Dermis microvascular lymphatic vessel endothelial cell (primary cell): Measurements from ENCODE around the gene ANXA2R. TPM values are rescaled to one million over a fixed set of nuclear protein-coding genes. Genes with fewer than 3 reads are reported as not detected.
"Not testable (repeated sequence)": the region's sequence is repeated elsewhere in the genome, so short reads cannot be mapped to it uniquely, and the experiment has no call there.

ENCODE experiments used
- DNase-seq, 2 donors: peaks; one replicate each; pipeline versions ENCODE4 v3.0.0 to v3.0.0-alpha.2; 2010; ENCODE audit warnings: low read depth in 2 of 2
- total RNA-seq: library from RNA; depleted of rRNA; stranded (reverse); fragments of >200 nt; gene quantifications from 2 replicates; pipeline ENCODE4 v1.2.1, GENCODE V29; 2014

ANXA2R gene
- total RNA-seq, 1 donor from 2014 or later: 6.0 TPM

GRCh38 chr5:43061352-43062075, 21.4 kb upstream of the ANXA2R start:
- no peak for DNase-seq

- not testable (repeated sequence) for DNase-seq
These were observed 19.9 kb upstream of the ANXA2R start for GRCh38 chr5:43060020-43060419.

GRCh38 chr5:43055098-43055497, 15.0 kb upstream of the ANXA2R start:
- not testable (repeated sequence) for DNase-seq

- DNase-seq: no peak
These were observed 11.6 kb upstream of the ANXA2R start for GRCh38 chr5:43051684-43052083.

GRCh38 chr5:43050384-43050783, 10.3 kb upstream of the ANXA2R start:
- no peak for DNase-seq

- DNase-seq: no peak
These were observed 9.1 kb upstream of the ANXA2R start for GRCh38 chr5:43049236-43049635.

GRCh38 chr5:43046474-43046873, 6.4 kb upstream of the ANXA2R start:
- DNase-seq: no peak

GRCh38 chr5:43045236-43045635, 5.1 kb upstream of the ANXA2R start:
- no peak for DNase-seq

GRCh38 chr5:43044181-43044914, 4.2 kb upstream of the ANXA2R start:
- DNase-seq: peak; percentile 56 to 86

GRCh38 chr5:43043400-43043756, 3.3 kb upstream of the ANXA2R start:
- DNase-seq: no peak

GRCh38 chr5:43042626-43043399, 2.7 kb upstream of the ANXA2R start:
- DNase-seq: peak; percentile 63 to 76

GRCh38 chr5:43042176-43042625, 2.1 kb upstream of the ANXA2R start:
- DNase-seq: peak in 1 of 2 donors; percentile 77

- peak in 1 of 2 donors; percentile 88 for DNase-seq
These were observed 1.6 kb upstream of the ANXA2R start for GRCh38 chr5:43041669-43042175.

- peak in 1 of 2 donors; percentile 67 for DNase-seq
These were observed 1.1 kb upstream of the ANXA2R start for GRCh38 chr5:43041110-43041668.

- DNase-seq: peak; percentile 54 to 86
These were observed 440 bp downstream of the ANXA2R start for GRCh38 chr5:43039471-43040286.

- no peak for DNase-seq
These were observed 1.0 kb downstream of the ANXA2R start for GRCh38 chr5:43039152-43039470.

- peak in 1 of 2 donors; percentile 61 for DNase-seq
These were observed 1.6 kb downstream of the ANXA2R start for GRCh38 chr5:43038496-43038989.

GRCh38 chr5:43037636-43038495, 2.3 kb downstream of the ANXA2R start:
- peak; percentile 73 to 84 for DNase-seq

- peak in 1 of 2 donors; percentile 69 for DNase-seq
These were observed 3.1 kb downstream of the ANXA2R start for GRCh38 chr5:43036856-43037635.
